ENCODE measurements around the gene ISYNA1. TPM values are rescaled to one million over a fixed set of nuclear protein-coding genes. Genes with fewer than 3 reads are reported as not detected.
A peak's percentile ranks its signal among the peaks of the same experiment; 100 is the strongest.

The ISYNA1 gene
- total RNA-seq, 1 donor from 2014 or later: 153 TPM

GRCh38 chr19:18386543-18387271, 51.2 kb downstream of the ISYNA1 start:
- H3K27ac Mint-ChIP-seq (ENCODE audit: unreplicated experiment): peak overlapping the region; percentile 62

GRCh38 chr19:18385675-18386542, 52.0 kb downstream of the ISYNA1 start, which contains the start of gene GDF15:
TSS of gene GDF15 (plus strand) at chr19:18386158. CDS start at chr19:18386190, 32 bp downstream.
- H3K4me3 ChIP-seq (ENCODE audit: insufficient read depth, low read depth, low read length): peak within 1 kb of the TSS; percentile 57
- peaks cover 5% of the 10 kb centered on the region for H3K4me1 Mint-ChIP-seq (ENCODE audit: low read depth, unreplicated experiment)

More at GRCh38 chr19:18386543-18387271, 51.2 kb downstream of the ISYNA1 start:
- Histone ChIP-seq H3K27me3 (ENCODE audit: insufficient read depth, low read length) (no peaks in the 10 kb centered on the region), H3K4me2 (ENCODE audit: low read length) (peak overlapping the region; percentile 79), H3K79me2 (ENCODE audit: insufficient read depth, low read length) (peaks cover 17% of the 10 kb centered on the region), H3K36me3 (ENCODE audit: insufficient read depth, low read length) (no peaks in the 10 kb centered on the region), H3K9me3 (ENCODE audit: insufficient read depth, low read depth, low read length) (no peaks in the 10 kb centered on the region), H2AFZ (ENCODE audit: low read depth, low read length) (no peak overlapping the region), H3K4me1 (ENCODE audit: insufficient read depth, low read length) (peaks cover 15% of the 10 kb centered on the region), H3K4me3 (ENCODE audit: insufficient read depth, low read depth, low read length) (peak overlapping the region; percentile 57), H4K20me1 (ENCODE audit: insufficient read depth, low read length) (peaks cover 25% of the 10 kb centered on the region), H3K9ac (ENCODE audit: low read length) (peak overlapping the region; percentile 52), H3K27ac (ENCODE audit: low read depth, low read length) (no peak overlapping the region)
- peak overlapping the region; percentile 65 for H3K4me3 Mint-ChIP-seq (ENCODE audit: unreplicated experiment)
- peaks cover 5% of the 10 kb centered on the region for H3K4me1 Mint-ChIP-seq (ENCODE audit: low read depth, unreplicated experiment)
- H3K27me3 Mint-ChIP-seq (ENCODE audit: low read depth, unreplicated experiment): peaks cover 11% of the 10 kb centered on the region
- TF ChIP-seq EZH2 (IDR thresholded peaks at IDR 0.05; ENCODE audit: insufficient read depth, low read length): no peak
- no peak for TF ChIP-seq CTCF (IDR thresholded peaks at IDR 0.05; ENCODE audit: insufficient read depth, low read depth, low read length)
- H3K9me3 Mint-ChIP-seq (ENCODE audit: unreplicated experiment): no peaks in the 10 kb centered on the region
- DNase-seq (ENCODE audit: low read depth) (no peak), FAIRE-seq (no peak)
- no peaks in the 10 kb centered on the region for H3K36me3 Mint-ChIP-seq (ENCODE audit: low read depth, unreplicated experiment)

More at GRCh38 chr19:18385675-18386542, 52.0 kb downstream of the ISYNA1 start, which contains the start of gene GDF15:
- H3K9me3 Mint-ChIP-seq (ENCODE audit: unreplicated experiment): no peaks in the 10 kb centered on the region
- peaks cover 9% of the 10 kb centered on the region for H3K27me3 Mint-ChIP-seq (ENCODE audit: low read depth, unreplicated experiment)
- Histone ChIP-seq H3K36me3 (ENCODE audit: insufficient read depth, low read length) (no peaks in the 10 kb centered on the region), H3K4me2 (ENCODE audit: low read length) (peak within 1 kb of the TSS; percentile 79), H3K79me2 (ENCODE audit: insufficient read depth, low read length) (peaks cover 17% of the 10 kb centered on the region), H4K20me1 (ENCODE audit: insufficient read depth, low read length) (peaks cover 25% of the 10 kb centered on the region), H3K27ac (ENCODE audit: low read depth, low read length) (no peak within 1 kb of the TSS), H2AFZ (ENCODE audit: low read depth, low read length) (peak within 1 kb of the TSS; percentile 2), H3K9ac (ENCODE audit: low read length) (peak within 1 kb of the TSS; percentile 52), H3K27me3 (ENCODE audit: insufficient read depth, low read length) (no peaks in the 10 kb centered on the region), H3K9me3 (ENCODE audit: insufficient read depth, low read depth, low read length) (no peaks in the 10 kb centered on the region), H3K4me1 (ENCODE audit: insufficient read depth, low read length) (peaks cover 15% of the 10 kb centered on the region)
- peak within 1 kb of the TSS; percentile 20 for H3K4me3 Mint-ChIP-seq (ENCODE audit: unreplicated experiment)
- no peaks in the 10 kb centered on the region for H3K36me3 Mint-ChIP-seq (ENCODE audit: low read depth, unreplicated experiment)
- DNase-seq (ENCODE audit: low read depth) (peak; percentile 80), FAIRE-seq (no peak)
- H3K27ac Mint-ChIP-seq (ENCODE audit: unreplicated experiment): peak within 1 kb of the TSS; percentile 66
- no peak for TF ChIP-seq EZH2 (IDR thresholded peaks at IDR 0.05; ENCODE audit: insufficient read depth, low read length)
- TF ChIP-seq CTCF (IDR thresholded peaks at IDR 0.05; ENCODE audit: insufficient read depth, low read depth, low read length): peak; percentile 49

Data from astrocyte (in vitro differentiated cells and primary cell).